Upper lobe of left lung (tissue), 6 donors: ENCODE measurements around the gene KCNA2. TPM values are rescaled to one million over a fixed set of nuclear protein-coding genes. Genes with fewer than 3 reads are reported as not detected.

Source experiments
- ATAC-seq, 2 donors: fragments of 200-7000 bp; cut with Tn5 transposase; one replicate each; pipeline ENCODE4 v1.9.1; 2022; ENCODE audit warnings: mild to moderate bottlenecking in 2 of 2, moderate library complexity in 2 of 2; ENCODE audit not compliant: low FRiP score in 2 of 2
- DNase-seq, 2 donors: peaks; one replicate each; pipeline ENCODE4 v3.0.0-alpha.2; 2019 to 2020
- H3K27ac ChIP-seq, 4 donors: fragments of 200-600 bp; sonication (generic); one replicate each; pipeline ENCODE4 v1.5.1; 2016 to 2019
- H3K27me3 ChIP-seq, 4 donors: fragments of 200-600 bp; sonication (generic); one replicate each; pipeline ENCODE4 v1.5.1; 2017 to 2019
- H3K36me3 ChIP-seq, 4 donors: fragments of 200-600 bp; sonication (generic); one replicate each; pipeline ENCODE4 v1.5.1; 2016 to 2019
- H3K4me1 ChIP-seq, 4 donors: fragments of 200-600 bp; sonication (generic); one replicate each; pipeline ENCODE4 v1.5.1; 2018 to 2019
- H3K4me3 ChIP-seq, 4 donors: fragments of 200-600 bp; sonication (generic); one replicate each; pipeline ENCODE4 v1.5.1; 2017 to 2019; ENCODE audit warnings: mild to moderate bottlenecking in 2 of 4, moderate library complexity in 1 of 4
- H3K9me3 ChIP-seq, 4 donors: fragments of 200-600 bp; sonication (generic); one replicate each; pipeline ENCODE4 v1.5.1; 2018 to 2019
- EP300 ChIP-seq, 4 donors: sonication (generic); formaldehyde crosslinking; IDR thresholded peaks; one replicate each; pipeline ENCODE4 v1.5.1; 2017; ENCODE audit warnings: antibody characterized with exemption in 4 of 4, control low read depth in 2 of 4
- POLR2A ChIP-seq, 4 donors: fragments of 450-650 bp; IDR thresholded peaks; one replicate each; pipeline ENCODE4 v1.5.1; 2016 to 2017; ENCODE audit warnings: antibody characterized with exemption in 4 of 4, mild to moderate bottlenecking in 2 of 4
- POLR2AphosphoS5 ChIP-seq, 2 donors: sonication (generic); formaldehyde crosslinking; IDR thresholded peaks; one replicate each; pipeline ENCODE4 v1.5.1; 2017; ENCODE audit warnings: antibody characterized with exemption in 2 of 2
- WGBS, 2 donors: methylation state at CpG; one replicate each; pipeline ENCODE4 v1.1.5; 2017 to 2018; 5-methylcytosine and 5-hydroxymethylcytosine counted together
- total RNA-seq, 6 donors: library from RNA; depleted of rRNA in 4 of 6; stranded (reverse); fragments of >200 nt in 4 of 6; gene quantifications; one replicate each; pipeline versions ENCODE4 v1.1.0 to v1.2.1, GENCODE V29; 2016 to 2021
- TF ChIP-seq, protein P1 (sequence below), 6 experiments: fragments of 450-650 bp in 4 of 6; fragments of 200-600 bp in 2 of 6; sonication (generic) in 2 of 6; IDR thresholded peaks; one replicate each; pipeline ENCODE4 v1.5.1; 2016 to 2019; ENCODE audit warnings: antibody characterized with exemption in 6 of 6
- donor health status: DM: no; HTN: no; CAD: no; lungs with moderate emphysema.
- donor health status: DM: no; HTN: yes; CAD: no; lungs with severe emphysema.

KCNA2 gene
- total RNA-seq, 6 donors from 2014 or later: under 0.01 to 0.77 (median 0.23) TPM

DNA sequence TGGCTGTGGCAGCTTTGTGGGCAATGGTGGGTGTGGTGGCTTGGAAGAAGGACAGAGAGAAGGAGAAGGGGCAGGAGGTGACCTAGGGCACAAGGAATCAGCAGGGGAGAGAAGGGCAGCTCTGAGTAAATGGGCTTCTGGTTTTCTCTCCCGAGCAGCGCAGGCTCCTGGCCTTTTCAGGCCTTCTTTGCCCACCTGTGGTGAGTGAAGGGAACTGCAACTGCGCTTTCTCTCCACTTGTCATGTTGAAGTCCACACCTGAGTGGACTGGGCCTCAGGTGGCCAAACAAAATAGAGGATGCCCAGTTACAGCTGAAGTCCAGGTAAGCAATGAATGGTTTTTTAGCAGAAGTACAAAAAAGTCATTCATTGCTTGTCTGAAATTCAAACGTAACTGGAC is 57.8 kb downstream of the KCNA2 start:
- ATAC-seq: no peak
- 54 to 70% methylated on average over 4 of the region's 4 CpGs for WGBS, 2 donors

GRCh38 chr1:110547017-110547416 is 59.1 kb downstream of the KCNA2 start:
- no peaks in the 10 kb centered on the region for H3K36me3 ChIP-seq
- TF ChIP-seq POLR2AphosphoS5 (IDR thresholded peaks at IDR 0.05): no peak
- TF ChIP-seq EP300 (IDR thresholded peaks at IDR 0.05): no peak
- TF ChIP-seq, protein P1, sequence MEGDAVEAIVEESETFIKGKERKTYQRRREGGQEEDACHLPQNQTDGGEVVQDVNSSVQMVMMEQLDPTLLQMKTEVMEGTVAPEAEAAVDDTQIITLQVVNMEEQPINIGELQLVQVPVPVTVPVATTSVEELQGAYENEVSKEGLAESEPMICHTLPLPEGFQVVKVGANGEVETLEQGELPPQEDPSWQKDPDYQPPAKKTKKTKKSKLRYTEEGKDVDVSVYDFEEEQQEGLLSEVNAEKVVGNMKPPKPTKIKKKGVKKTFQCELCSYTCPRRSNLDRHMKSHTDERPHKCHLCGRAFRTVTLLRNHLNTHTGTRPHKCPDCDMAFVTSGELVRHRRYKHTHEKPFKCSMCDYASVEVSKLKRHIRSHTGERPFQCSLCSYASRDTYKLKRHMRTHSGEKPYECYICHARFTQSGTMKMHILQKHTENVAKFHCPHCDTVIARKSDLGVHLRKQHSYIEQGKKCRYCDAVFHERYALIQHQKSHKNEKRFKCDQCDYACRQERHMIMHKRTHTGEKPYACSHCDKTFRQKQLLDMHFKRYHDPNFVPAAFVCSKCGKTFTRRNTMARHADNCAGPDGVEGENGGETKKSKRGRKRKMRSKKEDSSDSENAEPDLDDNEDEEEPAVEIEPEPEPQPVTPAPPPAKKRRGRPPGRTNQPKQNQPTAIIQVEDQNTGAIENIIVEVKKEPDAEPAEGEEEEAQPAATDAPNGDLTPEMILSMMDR (IDR thresholded peaks at IDR 0.05): no peak
- TF ChIP-seq POLR2A (IDR thresholded peaks at IDR 0.05): no peak
- WGBS, 2 donors: 57% methylated on average over 2 of the region's 2 CpGs
- no peak overlapping the region for H3K27ac ChIP-seq
- H3K27me3 ChIP-seq: no peaks in the 10 kb centered on the region
- H3K4me1 ChIP-seq: no peaks in the 10 kb centered on the region
- ATAC-seq (no peak), DNase-seq (no peak)
- no peak overlapping the region for H3K4me3 ChIP-seq
- H3K9me3 ChIP-seq: no peaks in the 10 kb centered on the region

More for the DNA sequence above, 57.8 kb downstream of the KCNA2 start:
- no peak for DNase-seq
- H3K9me3 ChIP-seq: no peaks in the 10 kb centered on the region
- H3K36me3 ChIP-seq: no peaks in the 10 kb centered on the region
- no peak overlapping the region for H3K27ac ChIP-seq
- no peak for TF ChIP-seq POLR2AphosphoS5 (IDR thresholded peaks at IDR 0.05)
- TF ChIP-seq, protein P1 (IDR thresholded peaks at IDR 0.05): peak in 4 of 6 experiments; percentile 9 to 43 (median 32)
- H3K27me3 ChIP-seq: no peaks in the 10 kb centered on the region
- no peak overlapping the region for H3K4me3 ChIP-seq
- no peaks in the 10 kb centered on the region for H3K4me1 ChIP-seq

DNA sequence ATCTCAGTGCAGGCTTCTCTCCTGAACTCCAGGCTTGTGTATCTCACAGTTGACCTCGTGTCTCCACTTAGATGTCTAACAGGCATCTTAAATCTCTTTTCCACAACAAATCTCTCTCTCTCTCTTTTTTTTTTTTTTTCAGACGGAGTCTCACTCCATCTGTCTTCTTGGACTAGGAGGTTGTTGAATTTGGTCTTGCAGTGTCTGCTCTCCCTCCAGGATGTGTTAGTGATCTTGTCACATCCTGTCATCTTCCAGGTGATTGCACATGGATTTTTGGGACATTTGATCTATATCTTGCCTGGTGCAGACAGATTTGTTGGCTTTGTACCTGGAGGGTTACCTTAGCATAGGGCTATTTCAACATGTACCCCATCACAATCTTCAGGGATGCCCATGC is 60.7 kb downstream of the KCNA2 start:
- 45 to 55% methylated on average over 2 of the region's 2 CpGs for WGBS, 2 donors
- Histone ChIP-seq H3K27me3 (no peaks in the 10 kb centered on the region), H3K36me3 (no peaks in the 10 kb centered on the region), H3K4me1 (no peaks in the 10 kb centered on the region), H3K9me3 (no peaks in the 10 kb centered on the region), H3K4me3 (no peak overlapping the region), H3K27ac (no peak overlapping the region)
- ATAC-seq (no peak), DNase-seq (no peak)
- no peak for TF ChIP-seq EP300 (IDR thresholded peaks at IDR 0.05)
- TF ChIP-seq, protein P1 (IDR thresholded peaks at IDR 0.05): no peak
- no peak for TF ChIP-seq POLR2A (IDR thresholded peaks at IDR 0.05)
- TF ChIP-seq POLR2AphosphoS5 (IDR thresholded peaks at IDR 0.05): no peak

- Histone ChIP-seq H3K4me3 (no peak overlapping the region), H3K4me1 (no peaks in the 10 kb centered on the region), H3K9me3 (no peaks in the 10 kb centered on the region), H3K36me3 (no peaks in the 10 kb centered on the region), H3K27me3 (no peaks in the 10 kb centered on the region), H3K27ac (no peak overlapping the region)
- TF ChIP-seq POLR2A (IDR thresholded peaks at IDR 0.05) (no peak), POLR2AphosphoS5 (IDR thresholded peaks at IDR 0.05) (no peak), EP300 (IDR thresholded peaks at IDR 0.05) (no peak)
- TF ChIP-seq, protein P1 (IDR thresholded peaks at IDR 0.05): no peak
- ATAC-seq: no peak
- DNase-seq: no peak
- WGBS, 2 donors: 54 to 65% methylated on average over 3 of the region's 3 CpGs
These were observed 61.4 kb downstream of the KCNA2 start for GRCh38 chr1:110544753-110545152.

Other genes starting within 250 kb of the KCNA2 start
- gene SLC16A4, start 215.3 kb downstream of the KCNA2 start, total RNA-seq: 10 to 100 TPM in 4 of 6 donors, 1 to 10 TPM in 2; 7.8 to 23.0 (median 15.4) TPM
- gene LAMTOR5, start 198.7 kb downstream of the KCNA2 start, total RNA-seq: 100 to 1,000 TPM in 3 of 6 donors, 10 to 100 TPM in 3; 26.5 to 130 (median 89.9) TPM
- under 1 TPM in 1 of 6 donors, not detected in 5; 0.33 TPM for gene PROK1, start 155.2 kb downstream of the KCNA2 start, total RNA-seq
- gene KCNA10, start 87.2 kb downstream of the KCNA2 start, total RNA-seq: not detected
- gene KCNA3, start 68.6 kb upstream of the KCNA2 start, total RNA-seq: 10 to 100 TPM; 12.6 to 25.1 (median 19.7) TPM